Hepatocyte (in vitro differentiated cells): Measurements from ENCODE around the gene HOXB4. TPM values are rescaled to one million over a fixed set of nuclear protein-coding genes. Genes with fewer than 3 reads are reported as not detected.
A peak's percentile ranks its signal among the peaks of the same experiment; 100 is the strongest.

Experiments used
- DNase-seq: peaks from one replicate; pipeline ENCODE4 v3.0.0-alpha.2; 2016; ENCODE audit warnings: low spot score
- H2AFZ ChIP-seq: fragments of 200-600 bp; sonication (generic); 2 replicates; pipeline ENCODE4 v1.6.0; 2016; ENCODE audit warnings: antibody characterized with exemption, mild to moderate bottlenecking
- H3K27ac ChIP-seq: fragments of 200-600 bp; sonication (generic); 2 replicates; pipeline ENCODE4 v1.5.1; 2016; ENCODE audit warnings: mild to moderate bottlenecking
- H3K27me3 ChIP-seq: fragments of 200-600 bp; sonication (generic); 2 replicates; pipeline ENCODE4 v1.6.1; 2016
- H3K36me3 ChIP-seq: fragments of 200-600 bp; sonication (generic); replicated peaks from 2 replicates; pipeline ENCODE4 v1.5.1; 2016; ENCODE audit warnings: low read depth; ENCODE audit not compliant: insufficient read depth
- H3K4me1 ChIP-seq: fragments of 200-600 bp; sonication (generic); 2 replicates; pipeline ENCODE4 v1.5.1; 2016; ENCODE audit warnings: mild to moderate bottlenecking, moderate library complexity; ENCODE audit not compliant: insufficient read depth
- H3K4me2 ChIP-seq: fragments of 200-600 bp; sonication (generic); 2 replicates; pipeline ENCODE4 v1.6.0; 2016
- H3K4me3 ChIP-seq: fragments of 200-600 bp; sonication (generic); 2 replicates; pipeline ENCODE4 v1.5.1; 2016; ENCODE audit warnings: mild to moderate bottlenecking
- H3K79me2 ChIP-seq: fragments of 200-600 bp; sonication (generic); 2 replicates; pipeline ENCODE4 v1.6.0; 2017; ENCODE audit warnings: mild to moderate bottlenecking
- H3K9me2 ChIP-seq: fragments of 200-600 bp; sonication (generic); replicated peaks from 2 replicates; pipeline ENCODE4 v1.6.0; 2017; ENCODE audit warnings: mild to moderate bottlenecking; ENCODE audit not compliant: insufficient read depth
- H3K9me3 ChIP-seq: fragments of 200-600 bp; sonication (generic); 2 replicates; pipeline ENCODE4 v1.5.1; 2016; ENCODE audit warnings: low read depth, mild to moderate bottlenecking
- H4K20me1 ChIP-seq: fragments of 200-600 bp; sonication (generic); 2 replicates; pipeline ENCODE4 v1.6.0; 2016; ENCODE audit warnings: mild to moderate bottlenecking; ENCODE audit not compliant: insufficient read depth, poor library complexity, severe bottlenecking
- CTCF ChIP-seq: fragments of 200-600 bp; sonication (generic); IDR thresholded peaks from 2 replicates; pipeline ENCODE4 v1.5.1; 2016; ENCODE audit warnings: antibody characterized with exemption, mild to moderate bottlenecking; ENCODE audit not compliant: poor library complexity
- EZH2 ChIP-seq: fragments of 200-600 bp; sonication (generic); IDR thresholded peaks from 2 replicates; pipeline ENCODE4 v1.6.1; 2016; ENCODE audit warnings: antibody characterized with exemption, mild to moderate bottlenecking, borderline replicate concordance
- EZH2phosphoT487 ChIP-seq: fragments of 200-600 bp; sonication (generic); IDR thresholded peaks from one replicate; pipeline ENCODE4 v1.6.1; 2018; ENCODE audit warnings: antibody characterized with exemption, mild to moderate bottlenecking, low read depth, moderate library complexity; ENCODE audit not compliant: unreplicated experiment, severe bottlenecking
- WGBS: methylation state at CpG from one replicate; pipeline ENCODE4 v1.1.6; 2016; ENCODE audit warnings: low lambda C conversion rate; ENCODE audit errors: missing lambda C conversion rate; 5-methylcytosine and 5-hydroxymethylcytosine counted together
- polyA plus RNA-seq: library from polyadenylated mRNA; unstranded; fragments of >200 nt; fragmentation: Nextera tagmentation; extraction: Ambion mirVana; gene quantifications from 2 replicates; pipeline ENCODE4 v1.2.1, GENCODE V29; 2016
- total RNA-seq: library from RNA; depleted of rRNA; stranded (reverse); fragments of >200 nt; gene quantifications from 2 replicates; pipeline ENCODE4 v1.2.3, GENCODE V29; 2014

Gene HOXB4
- total and polyA plus RNA-seq, 2 experiments from 2014 or later, result 1.8 to 2.2 TPM

DNA sequence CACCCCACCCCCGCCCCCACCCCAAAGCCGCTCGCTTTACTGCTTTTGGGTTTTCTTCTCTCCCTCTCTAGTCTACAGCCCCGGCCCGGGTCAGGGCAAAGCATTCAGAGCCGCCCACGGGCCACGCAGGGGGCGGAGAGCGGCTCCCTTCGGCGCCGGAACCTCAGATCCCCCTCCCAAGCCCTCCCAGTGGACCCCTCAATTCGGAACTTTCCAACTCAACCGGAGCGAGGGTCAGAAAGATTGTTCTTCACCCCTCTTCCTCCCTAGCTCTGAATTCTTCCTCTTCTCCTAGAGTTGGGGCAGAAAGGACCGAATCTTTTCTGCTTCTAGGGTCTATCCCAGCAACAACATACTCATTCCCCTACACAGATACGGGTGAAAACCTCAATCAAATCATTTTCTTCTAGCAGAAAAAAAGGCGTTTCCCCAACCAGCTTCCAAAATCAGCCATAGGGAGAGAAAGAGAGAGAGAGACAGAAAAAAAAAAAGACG, 34.2 kb downstream of the HOXB4 start:
- H3K4me3 ChIP-seq, result peak overlapping the region; percentile 52
- WGBS, result 6% methylated on average over 18 of the region's 20 CpGs
- DNase-seq, result no peak
- no peaks in the 10 kb centered on the region for H3K9me3 ChIP-seq
- peak overlapping the region; percentile 96 for H3K27ac ChIP-seq
- H2AFZ ChIP-seq, result peak overlapping the region; percentile 22
- TF ChIP-seq EZH2phosphoT487 (no peak), EZH2 (peak; percentile 9)
- no peaks in the 10 kb centered on the region for H4K20me1 ChIP-seq
- peaks cover 22% of the 10 kb centered on the region for H3K4me1 ChIP-seq
- no peaks in the 10 kb centered on the region for H3K9me2 ChIP-seq
- no peaks in the 10 kb centered on the region for H3K36me3 ChIP-seq
- H3K27me3 ChIP-seq, result peaks cover 86% of the 10 kb centered on the region
- H3K79me2 ChIP-seq, result peaks cover 20% of the 10 kb centered on the region
- H3K4me2 ChIP-seq, result peak overlapping the region; percentile 91

GRCh38 chr17:48543107-48543853, 34.9 kb downstream of the HOXB4 start:
- peak overlapping the region; percentile 38 for H2AFZ ChIP-seq

GRCh38 chr17:48542698-48543106, 35.4 kb downstream of the HOXB4 start:
- Histone ChIP-seq H3K9me2 (no peaks in the 10 kb centered on the region), H3K27ac (peak overlapping the region; percentile 96), H3K4me2 (peak overlapping the region; percentile 91), H3K4me3 (peak overlapping the region; percentile 52), H3K36me3 (no peaks in the 10 kb centered on the region), H3K9me3 (no peaks in the 10 kb centered on the region), H3K4me1 (peaks cover 16% of the 10 kb centered on the region), H2AFZ (no peak overlapping the region), H3K79me2 (peaks cover 20% of the 10 kb centered on the region), H4K20me1 (no peaks in the 10 kb centered on the region), H3K27me3 (peaks cover 78% of the 10 kb centered on the region)
- no peak for DNase-seq
- TF ChIP-seq EZH2phosphoT487 (no peak), EZH2 (peak; percentile 60)
- WGBS, result 17% methylated on average over 12 of the region's 12 CpGs

More at GRCh38 chr17:48543107-48543853, 34.9 kb downstream of the HOXB4 start:
- 2% methylated on average over 63 of the region's 72 CpGs for WGBS
- Histone ChIP-seq H3K9me2 (no peaks in the 10 kb centered on the region), H3K79me2 (peaks cover 20% of the 10 kb centered on the region), H3K36me3 (no peaks in the 10 kb centered on the region), H3K27ac (peak overlapping the region; percentile 96), H3K27me3 (peaks cover 80% of the 10 kb centered on the region), H3K9me3 (no peaks in the 10 kb centered on the region), H3K4me2 (peak overlapping the region; percentile 91), H3K4me1 (peaks cover 22% of the 10 kb centered on the region), H3K4me3 (peak overlapping the region; percentile 52), H4K20me1 (no peaks in the 10 kb centered on the region)
- DNase-seq, result peak; percentile 55
- TF ChIP-seq EZH2phosphoT487 (no peak), CTCF (peak; percentile 15)

DNA sequence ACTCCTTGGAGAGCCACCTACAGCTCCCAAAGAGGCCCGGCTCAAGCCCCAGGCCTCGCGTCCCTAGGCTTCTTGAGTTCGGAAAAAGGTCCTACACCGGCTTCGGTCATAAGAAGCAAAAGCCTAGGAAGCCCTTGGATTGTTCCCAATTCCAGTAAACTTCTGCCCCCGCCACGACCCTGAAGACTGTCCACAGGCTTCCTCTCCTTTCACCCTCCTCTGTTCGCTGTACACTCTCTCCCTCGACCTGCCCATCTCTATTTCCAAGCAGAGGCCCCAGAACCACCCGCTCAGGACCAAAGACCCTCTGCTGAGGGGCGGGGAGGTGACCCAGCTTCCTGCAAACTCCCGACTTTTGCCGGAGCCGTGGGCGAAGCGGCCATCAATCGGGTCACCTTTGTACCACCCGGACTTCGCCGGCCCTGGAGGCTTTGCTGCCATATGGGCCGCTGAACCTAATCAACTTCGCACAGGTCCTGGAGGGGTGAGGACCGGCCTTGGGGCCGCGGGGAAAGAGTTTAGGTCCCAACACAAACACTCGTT, 36.0 kb downstream of the HOXB4 start:
- no peak overlapping the region for H3K4me3 ChIP-seq
- no peaks in the 10 kb centered on the region for H3K36me3 ChIP-seq
- no peaks in the 10 kb centered on the region for H3K9me2 ChIP-seq
- H3K79me2 ChIP-seq, result peaks cover 20% of the 10 kb centered on the region
- peaks cover 14% of the 10 kb centered on the region for H3K4me1 ChIP-seq
- H3K27me3 ChIP-seq, result peaks cover 79% of the 10 kb centered on the region
- H2AFZ ChIP-seq, result no peak overlapping the region
- WGBS, result 19% methylated on average over 27 of the region's 27 CpGs
- peak overlapping the region; percentile 91 for H3K4me2 ChIP-seq
- no peak for DNase-seq
- H4K20me1 ChIP-seq, result no peaks in the 10 kb centered on the region
- H3K27ac ChIP-seq, result peak overlapping the region; percentile 96
- no peaks in the 10 kb centered on the region for H3K9me3 ChIP-seq
- TF ChIP-seq EZH2phosphoT487, result peak; percentile 70
- peak; percentile 76 for TF ChIP-seq EZH2
- TF ChIP-seq CTCF, result no peak
